GM12873 (cell line): ENCODE measurements around the gene ASXL3.

ENCODE experiments used
- TF ChIP-seq, protein P1 (sequence below): IDR thresholded peaks from 2 replicates; pipeline ENCODE4 v1.5.1; 2012; ENCODE audit warnings: low read depth, mild to moderate bottlenecking, moderate library complexity, low read length, control low read depth; ENCODE audit not compliant: insufficient read depth; ENCODE audit errors: missing control alignments

The ASXL3 gene

DNA sequence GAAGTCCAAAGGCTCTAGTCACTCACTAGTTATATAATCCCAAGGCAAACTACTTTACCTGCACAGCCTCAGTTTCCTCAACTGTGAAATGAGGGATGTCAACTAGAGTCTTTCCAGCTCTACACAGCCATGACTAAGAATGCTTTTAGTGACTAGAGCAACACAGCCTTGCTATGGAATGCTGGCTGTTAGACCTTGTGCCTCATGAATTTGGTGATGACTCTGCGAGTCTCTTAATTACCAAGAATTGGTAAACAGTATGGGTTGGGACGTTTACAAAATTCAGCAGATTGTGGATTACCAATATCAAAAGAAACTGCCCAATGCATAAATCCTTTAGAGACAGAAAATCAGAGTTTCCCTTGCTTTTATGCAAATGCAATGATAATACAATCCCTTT lies 163.7 kb downstream of the ASXL3 start:
- TF ChIP-seq, protein P1, sequence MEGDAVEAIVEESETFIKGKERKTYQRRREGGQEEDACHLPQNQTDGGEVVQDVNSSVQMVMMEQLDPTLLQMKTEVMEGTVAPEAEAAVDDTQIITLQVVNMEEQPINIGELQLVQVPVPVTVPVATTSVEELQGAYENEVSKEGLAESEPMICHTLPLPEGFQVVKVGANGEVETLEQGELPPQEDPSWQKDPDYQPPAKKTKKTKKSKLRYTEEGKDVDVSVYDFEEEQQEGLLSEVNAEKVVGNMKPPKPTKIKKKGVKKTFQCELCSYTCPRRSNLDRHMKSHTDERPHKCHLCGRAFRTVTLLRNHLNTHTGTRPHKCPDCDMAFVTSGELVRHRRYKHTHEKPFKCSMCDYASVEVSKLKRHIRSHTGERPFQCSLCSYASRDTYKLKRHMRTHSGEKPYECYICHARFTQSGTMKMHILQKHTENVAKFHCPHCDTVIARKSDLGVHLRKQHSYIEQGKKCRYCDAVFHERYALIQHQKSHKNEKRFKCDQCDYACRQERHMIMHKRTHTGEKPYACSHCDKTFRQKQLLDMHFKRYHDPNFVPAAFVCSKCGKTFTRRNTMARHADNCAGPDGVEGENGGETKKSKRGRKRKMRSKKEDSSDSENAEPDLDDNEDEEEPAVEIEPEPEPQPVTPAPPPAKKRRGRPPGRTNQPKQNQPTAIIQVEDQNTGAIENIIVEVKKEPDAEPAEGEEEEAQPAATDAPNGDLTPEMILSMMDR: no peak

DNA sequence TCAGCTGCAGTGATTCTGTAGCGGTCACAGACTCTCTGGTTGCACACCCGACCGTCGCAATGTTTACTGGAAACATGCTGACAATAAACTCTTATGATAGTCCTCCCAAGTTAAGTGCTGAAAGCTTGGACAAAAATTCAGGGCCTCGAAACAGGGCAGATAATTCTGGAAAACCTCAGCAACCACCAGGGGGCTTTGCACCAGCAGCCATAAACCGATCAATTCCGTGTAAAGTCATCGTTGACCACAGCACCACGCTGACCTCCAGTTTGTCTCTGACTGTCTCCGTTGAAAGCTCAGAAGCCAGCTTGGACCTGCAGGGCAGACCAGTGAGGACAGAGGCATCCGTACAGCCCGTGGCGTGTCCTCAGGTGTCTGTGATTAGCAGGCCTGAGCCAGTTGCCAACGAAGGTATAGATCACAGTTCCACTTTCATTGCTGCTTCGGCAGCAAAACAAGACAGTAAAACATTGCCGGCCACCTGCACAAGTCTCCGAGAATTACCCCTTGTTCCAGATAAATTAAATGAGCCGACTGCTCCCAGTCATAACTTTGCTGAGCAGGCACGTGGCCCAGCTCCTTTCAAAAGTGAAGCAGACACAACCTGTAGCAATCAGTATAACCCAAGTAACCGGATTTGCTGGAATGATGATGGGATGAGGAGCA lies 166.1 kb downstream of the ASXL3 start:
- TF ChIP-seq, protein P1: peak; percentile 20

DNA sequence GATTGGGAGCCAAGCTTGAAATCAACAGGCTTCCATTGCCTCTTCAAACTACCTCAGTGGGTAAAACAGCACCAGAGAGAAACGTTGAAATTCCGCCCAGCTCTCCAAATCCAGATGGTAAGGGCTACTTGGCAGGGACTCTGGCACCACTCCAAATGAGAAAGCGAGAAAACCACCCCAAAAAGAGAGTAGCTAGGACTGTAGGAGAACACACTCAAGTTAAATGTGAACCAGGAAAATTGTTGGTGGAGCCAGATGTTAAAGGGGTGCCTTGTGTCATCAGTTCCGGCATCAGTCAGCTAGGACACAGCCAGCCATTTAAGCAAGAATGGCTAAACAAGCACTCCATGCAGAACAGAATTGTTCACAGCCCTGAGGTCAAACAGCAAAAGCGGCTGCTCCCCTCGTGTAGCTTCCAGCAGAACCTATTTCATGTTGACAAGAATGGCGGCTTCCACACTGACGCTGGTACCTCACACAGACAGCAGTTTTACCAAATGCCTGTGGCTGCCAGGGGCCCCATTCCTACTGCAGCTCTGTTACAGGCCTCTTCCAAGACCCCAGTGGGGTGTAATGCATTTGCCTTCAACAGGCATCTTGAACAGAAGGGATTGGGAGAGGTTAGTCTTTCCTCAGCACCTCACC lies 167.3 kb downstream of the ASXL3 start:
- TF ChIP-seq, protein P1: no peak

DNA sequence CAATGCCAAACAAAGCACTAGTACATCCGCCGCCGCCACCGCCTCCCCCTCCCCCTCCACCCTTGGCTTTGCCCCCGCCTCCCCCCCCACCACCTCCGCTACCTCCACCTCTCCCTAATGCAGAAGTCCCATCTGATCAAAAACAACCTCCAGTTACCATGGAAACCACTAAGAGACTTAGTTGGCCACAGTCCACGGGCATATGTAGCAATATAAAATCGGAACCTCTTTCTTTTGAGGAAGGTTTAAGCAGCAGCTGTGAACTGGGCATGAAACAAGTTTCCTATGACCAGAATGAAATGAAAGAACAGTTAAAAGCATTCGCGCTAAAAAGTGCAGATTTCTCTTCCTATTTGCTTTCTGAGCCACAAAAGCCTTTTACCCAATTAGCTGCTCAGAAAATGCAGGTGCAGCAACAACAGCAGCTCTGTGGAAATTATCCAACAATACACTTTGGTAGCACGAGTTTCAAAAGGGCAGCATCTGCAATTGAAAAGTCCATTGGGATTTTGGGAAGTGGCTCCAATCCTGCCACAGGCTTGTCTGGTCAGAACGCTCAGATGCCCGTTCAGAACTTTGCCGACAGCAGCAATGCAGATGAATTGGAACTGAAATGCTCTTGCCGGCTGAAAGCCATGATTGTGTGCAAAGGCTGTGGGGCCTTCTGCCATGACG lies 168.0 kb downstream of the ASXL3 start:
- TF ChIP-seq, protein P1: no peak

DNA sequence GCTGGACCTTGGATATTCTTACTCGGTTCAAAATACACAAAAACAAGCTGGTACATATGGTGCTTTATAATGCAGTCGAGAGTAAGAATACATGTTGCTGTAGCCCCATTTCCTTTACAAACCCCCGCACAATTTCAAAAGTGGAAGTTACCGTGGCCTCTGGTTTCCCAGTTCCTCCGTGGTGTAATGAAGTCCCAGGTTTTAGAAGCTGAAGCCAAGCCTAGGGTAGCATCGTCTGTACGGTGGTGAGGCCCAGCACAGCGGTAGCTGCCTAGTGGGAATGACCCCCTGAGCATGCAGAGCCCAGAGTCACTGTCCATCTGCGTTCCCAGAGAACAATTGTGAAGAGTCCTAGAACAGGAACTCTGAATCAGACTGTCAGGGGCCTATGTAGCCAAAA lies 171.8 kb downstream of the ASXL3 start:
- TF ChIP-seq, protein P1: no peak

DNA sequence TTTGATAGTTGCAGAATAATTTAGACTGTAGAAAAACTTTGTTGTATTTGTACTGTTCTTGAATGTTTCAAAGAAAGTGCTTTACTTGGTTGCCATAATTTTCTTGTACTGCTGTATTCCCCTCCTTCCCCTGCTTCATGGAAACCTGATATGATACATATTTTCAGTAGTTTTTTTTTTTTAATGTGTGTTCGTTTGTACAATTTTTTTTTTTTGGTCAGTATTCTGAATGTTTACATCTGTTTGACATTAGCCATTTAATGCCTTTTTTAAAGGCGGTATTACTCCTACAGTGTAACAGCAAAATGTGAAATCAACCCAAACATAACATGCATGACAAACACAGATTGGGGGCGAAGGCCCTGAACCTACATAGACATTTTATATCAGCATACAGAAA lies 172.3 kb downstream of the ASXL3 start:
- TF ChIP-seq, protein P1: no peak

DNA sequence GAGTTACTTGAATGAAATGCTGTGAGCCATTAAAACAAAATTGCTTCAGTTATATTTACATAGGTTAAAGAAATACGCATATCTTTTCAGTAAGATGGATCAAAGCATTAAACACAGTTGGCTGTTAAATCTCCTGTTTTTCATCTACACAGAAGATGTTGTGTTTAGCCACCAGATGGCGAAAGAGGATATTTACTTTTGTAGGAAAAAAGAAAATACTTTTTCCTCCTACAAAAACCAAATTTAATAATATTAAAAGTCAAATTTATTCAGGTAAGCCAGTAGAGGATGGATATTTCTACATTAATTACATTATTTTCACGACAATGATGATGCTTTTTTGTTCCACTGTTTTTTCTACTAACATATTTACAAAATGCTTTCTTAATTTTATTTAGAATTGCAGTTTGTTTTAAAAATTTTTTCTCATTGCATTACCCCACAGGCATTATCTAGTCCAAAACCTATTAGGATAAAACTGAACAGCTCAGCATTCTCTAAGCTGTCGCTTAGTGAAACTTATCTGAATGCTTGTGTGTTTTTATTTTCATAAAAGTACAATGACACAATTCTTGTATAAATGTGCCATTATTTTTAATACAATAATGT lies 173.7 kb downstream of the ASXL3 start:
- TF ChIP-seq, protein P1: peak; percentile 40
